Activated CD4-positive, alpha-beta T cell treated with anti-CD3 and anti-CD28 coated beads, Interleukin-2, amount 50 U/mL, for 24 hours (primary cell): Measurements from ENCODE around the gene RIC1.
"Not testable (repeated sequence)": the region's sequence is repeated elsewhere in the genome, so short reads cannot be mapped to it uniquely, and the experiment has no call there.

Experiments used
- DNase-seq, 2 donors: peaks; one replicate each; pipeline ENCODE4 v3.0.0-alpha.2; 2020; ENCODE audit warnings: low read depth in 1 of 2, low spot score in 1 of 2

Gene RIC1

GRCh38 chr9:5784526-5785315 lies 155.8 kb downstream of the RIC1 start:
- no peak for DNase-seq

GRCh38 chr9:5786370-5787127 lies 157.6 kb downstream of the RIC1 start:
- no peak for DNase-seq

- DNase-seq: no peak
These were observed 158.3 kb downstream of the RIC1 start for GRCh38 chr9:5787220-5787619.

GRCh38 chr9:5787759-5788302 lies 158.9 kb downstream of the RIC1 start:
- peak in 1 of 2 donors; percentile 7 for DNase-seq

- no peak for DNase-seq
These were observed 160.6 kb downstream of the RIC1 start for GRCh38 chr9:5789489-5789888.

GRCh38 chr9:5790923-5791322 lies 162.0 kb downstream of the RIC1 start:
- DNase-seq: no peak

GRCh38 chr9:5791870-5792269 lies 163.0 kb downstream of the RIC1 start:
- no peak for DNase-seq

- DNase-seq: no peak
These were observed 164.9 kb downstream of the RIC1 start for GRCh38 chr9:5793812-5794211.

- no peak for DNase-seq
These were observed 167.4 kb downstream of the RIC1 start for GRCh38 chr9:5796298-5796697.

- DNase-seq: no peak
These were observed 169.7 kb downstream of the RIC1 start for GRCh38 chr9:5798581-5798980.

GRCh38 chr9:5799314-5799713 lies 170.4 kb downstream of the RIC1 start:
- no peak for DNase-seq

GRCh38 chr9:5800378-5800777 lies 171.5 kb downstream of the RIC1 start:
- DNase-seq: not testable (repeated sequence)

- no peak for DNase-seq
These were observed 172.2 kb downstream of the RIC1 start for GRCh38 chr9:5800969-5801738.

- DNase-seq: no peak
These were observed 172.8 kb downstream of the RIC1 start for GRCh38 chr9:5801739-5802113.

- no peak for DNase-seq
These were observed 176.6 kb downstream of the RIC1 start for GRCh38 chr9:5805478-5805877.

GRCh38 chr9:5811751-5812150 lies 182.8 kb downstream of the RIC1 start:
- DNase-seq: no peak

GRCh38 chr9:5813824-5814223 lies 184.9 kb downstream of the RIC1 start:
- no peak for DNase-seq

GRCh38 chr9:5815461-5815860 lies 186.6 kb downstream of the RIC1 start:
- DNase-seq: no peak

GRCh38 chr9:5817862-5818261 lies 189.0 kb downstream of the RIC1 start:
- DNase-seq: no peak

- no peak for DNase-seq
These were observed 189.7 kb downstream of the RIC1 start for GRCh38 chr9:5818424-5819142.

GRCh38 chr9:5819174-5819573 lies 190.3 kb downstream of the RIC1 start:
- DNase-seq: no peak
